Measurements from ENCODE around the gene PAFAH1B1.

- TF ChIP-seq CTCF (IDR thresholded peaks at IDR 0.05) (no peak), POLR2A (IDR thresholded peaks at IDR 0.05) (no peak)
These were observed 117.6 kb downstream of the PAFAH1B1 start for GRCh38 chr17:2710803-2711607.

Data from esophagus squamous epithelium (tissue), 4 donors.